ENCODE results near the gene GAK.

GRCh38 chr4:931194-931959 lies 739 bp downstream of the GAK start:
- TF ChIP-seq POLR2A (IDR thresholded peaks at IDR 0.05; ENCODE audit: low read depth) (no peak), CTCF (IDR thresholded peaks at IDR 0.05) (no peak)

Data from esophagus muscularis mucosa (tissue), 3 donors.